ENCODE results near the gene ATG16L1. TPM values are rescaled to one million over a fixed set of nuclear protein-coding genes. Genes with fewer than 3 reads are reported as not detected.

ATG16L1 gene
- total and polyA plus RNA-seq, 9 of the 15 experiments (the other 6 are each of a cell fraction or from before 2014, with no cell fraction given): 6.4 to 21.3 (median 17.2) TPM

DNA sequence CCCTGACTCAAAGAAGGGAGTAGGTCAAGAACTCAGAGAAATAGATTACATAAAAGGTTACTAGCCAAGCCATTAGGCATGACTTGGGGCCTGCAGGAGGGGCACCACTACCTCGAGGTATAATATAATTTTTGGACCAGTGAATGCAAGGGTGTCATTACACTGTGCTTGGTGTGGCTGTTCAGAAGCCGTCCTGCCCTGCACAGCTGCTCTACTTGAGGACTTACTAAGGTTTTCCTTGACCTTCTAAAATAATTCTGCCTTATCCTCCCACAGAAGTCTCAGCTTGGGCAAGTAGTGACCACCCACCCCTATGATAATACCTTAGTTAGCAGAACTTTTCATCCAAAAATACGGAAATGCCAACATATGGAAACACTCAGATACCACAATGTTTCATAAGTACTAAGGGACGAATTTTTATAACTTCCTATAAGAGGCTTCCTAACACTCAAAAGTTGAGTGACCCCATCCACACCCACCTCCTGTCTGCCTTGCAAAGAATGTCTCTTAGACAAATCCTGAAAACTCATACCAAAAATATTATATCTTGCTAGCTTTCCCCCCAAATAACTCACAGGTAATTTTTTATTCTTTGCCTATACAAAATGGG, 17.7 kb upstream of the ATG16L1 start:
- Histone ChIP-seq H2AFZ (ENCODE audit: low read depth, low read length) (no peak overlapping the region), H3K36me3 (ENCODE audit: control insufficient read depth, insufficient read depth, low read length) (no peaks in the 10 kb centered on the region), H3K27ac (ENCODE audit: extremely low read depth, low read depth, low read length) (no peak overlapping the region), H3K4me1 (replicated peaks in 1 of 2; ENCODE audit: control insufficient read depth in 2 of 2, insufficient read depth in 2 of 2, low read length in 2 of 2) (peaks cover 18 to 25% of the 10 kb centered on the region in 2 experiments; a peak in 4 of 5 replicates), H3K9me3 (replicated peaks; ENCODE audit: control insufficient read depth, insufficient read depth, low read depth, low read length) (no peaks in the 10 kb centered on the region), H3K9me1 (ENCODE audit: control insufficient read depth, insufficient read depth, low read length) (no peaks in the 10 kb centered on the region), H4K20me1 (replicated peaks; ENCODE audit: control insufficient read depth, insufficient read depth, low read length) (no peaks in the 10 kb centered on the region), H3K4me2 (ENCODE audit: insufficient read depth, low read length) (no peak overlapping the region), H3K9ac (ENCODE audit: insufficient read depth in 1 of 2, low read depth in 2 of 2, low read length in 2 of 2) (no peak overlapping the region), H3K79me2 (ENCODE audit: control insufficient read depth, insufficient read depth, low read length) (no peaks in the 10 kb centered on the region), H3K4me3 (no peak overlapping the region), H3K27me3 (ENCODE audit: control insufficient read depth in 2 of 2, insufficient read depth in 2 of 2, low read length in 2 of 2) (no peaks in the 10 kb centered on the region)
- no TSS peak for BruUV-seq (replicated peaks)
- in situ Hi-C loops (cut with MboI) (no loop called here), intact Hi-C loops (cut with micrococcal nuclease) (no loop called here)
- ChIA-PET POLR2A (interaction anchor here (1.2 kb wide), 1 partner anchor 11 kb away, joined by 3 read pairs; no protein-coding TSS in a partner anchor), CTCF (ENCODE audit: low intra/inter-chr PET ratio) (no interaction called here)
- no peak for FAIRE-seq
- no peak for ATAC-seq
- WGBS (ENCODE audit: insufficient coverage, low coverage, missing lambda C conversion rate): 41% methylated on average over 3 of the region's 4 CpGs
- no peak for DNase-seq (ENCODE audit: extremely low read depth in 1 of 4, low spot score in 3 of 4)
- TF ChIP-seq, protein P1, sequence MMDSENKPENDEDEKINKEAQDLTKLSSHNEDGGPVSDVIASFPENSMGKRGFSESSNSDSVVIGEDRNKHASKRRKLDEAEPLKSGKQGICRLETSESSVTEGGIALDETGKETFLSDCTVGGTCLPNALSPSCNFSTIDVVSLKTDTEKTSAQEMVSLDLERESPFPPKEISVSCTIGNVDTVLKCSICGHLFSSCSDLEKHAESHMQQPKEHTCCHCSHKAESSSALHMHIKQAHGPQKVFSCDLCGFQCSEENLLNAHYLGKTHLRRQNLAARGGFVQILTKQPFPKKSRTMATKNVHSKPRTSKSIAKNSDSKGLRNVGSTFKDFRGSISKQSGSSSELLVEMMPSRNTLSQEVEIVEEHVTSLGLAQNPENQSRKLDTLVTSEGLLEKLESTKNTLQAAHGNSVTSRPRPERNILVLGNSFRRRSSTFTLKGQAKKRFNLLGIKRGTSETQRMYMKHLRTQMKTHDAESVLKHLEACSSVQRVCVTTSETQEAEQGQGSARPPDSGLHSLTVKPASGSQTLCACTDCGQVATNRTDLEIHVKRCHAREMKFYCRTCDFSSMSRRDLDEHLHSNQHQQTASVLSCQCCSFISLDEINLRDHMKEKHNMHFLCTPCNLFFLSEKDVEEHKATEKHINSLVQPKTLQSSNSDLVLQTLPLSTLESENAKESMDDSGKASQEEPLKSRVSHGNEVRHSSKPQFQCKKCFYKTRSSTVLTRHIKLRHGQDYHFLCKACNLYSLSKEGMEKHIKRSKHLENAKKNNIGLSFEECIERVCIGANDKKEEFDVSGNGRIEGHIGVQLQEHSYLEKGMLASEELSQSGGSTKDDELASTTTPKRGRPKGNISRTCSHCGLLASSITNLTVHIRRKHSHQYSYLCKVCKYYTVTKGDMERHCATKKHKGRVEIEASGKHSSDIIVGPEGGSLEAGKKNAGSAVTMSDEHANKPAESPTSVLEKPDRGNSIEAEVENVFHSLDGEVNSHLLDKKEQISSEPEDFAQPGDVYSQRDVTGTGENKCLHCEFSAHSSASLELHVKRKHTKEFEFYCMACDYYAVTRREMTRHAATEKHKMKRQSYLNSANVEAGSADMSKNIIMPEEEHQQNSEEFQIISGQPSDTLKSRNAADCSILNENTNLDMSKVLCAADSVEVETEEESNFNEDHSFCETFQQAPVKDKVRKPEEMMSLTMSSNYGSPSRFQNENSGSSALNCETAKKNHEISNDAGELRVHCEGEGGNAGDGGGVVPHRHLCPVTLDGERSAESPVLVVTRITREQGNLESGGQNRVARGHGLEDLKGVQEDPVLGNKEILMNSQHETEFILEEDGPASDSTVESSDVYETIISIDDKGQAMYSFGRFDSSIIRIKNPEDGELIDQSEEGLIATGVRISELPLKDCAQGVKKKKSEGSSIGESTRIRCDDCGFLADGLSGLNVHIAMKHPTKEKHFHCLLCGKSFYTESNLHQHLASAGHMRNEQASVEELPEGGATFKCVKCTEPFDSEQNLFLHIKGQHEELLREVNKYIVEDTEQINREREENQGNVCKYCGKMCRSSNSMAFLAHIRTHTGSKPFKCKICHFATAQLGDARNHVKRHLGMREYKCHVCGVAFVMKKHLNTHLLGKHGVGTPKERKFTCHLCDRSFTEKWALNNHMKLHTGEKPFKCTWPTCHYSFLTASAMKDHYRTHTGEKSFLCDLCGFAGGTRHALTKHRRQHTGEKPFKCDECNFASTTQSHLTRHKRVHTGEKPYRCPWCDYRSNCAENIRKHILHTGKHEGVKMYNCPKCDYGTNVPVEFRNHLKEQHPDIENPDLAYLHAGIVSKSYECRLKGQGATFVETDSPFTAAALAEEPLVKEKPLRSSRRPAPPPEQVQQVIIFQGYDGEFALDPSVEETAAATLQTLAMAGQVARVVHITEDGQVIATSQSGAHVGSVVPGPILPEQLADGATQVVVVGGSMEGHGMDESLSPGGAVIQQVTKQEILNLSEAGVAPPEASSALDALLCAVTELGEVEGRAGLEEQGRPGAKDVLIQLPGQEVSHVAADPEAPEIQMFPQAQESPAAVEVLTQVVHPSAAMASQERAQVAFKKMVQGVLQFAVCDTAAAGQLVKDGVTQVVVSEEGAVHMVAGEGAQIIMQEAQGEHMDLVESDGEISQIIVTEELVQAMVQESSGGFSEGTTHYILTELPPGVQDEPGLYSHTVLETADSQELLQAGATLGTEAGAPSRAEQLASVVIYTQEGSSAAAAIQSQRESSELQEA (IDR thresholded peaks at IDR 0.05; ENCODE audit: low read depth): no peak
- TF ChIP-seq MIER1 (IDR thresholded peaks at IDR 0.05; ENCODE audit: low read depth) (no peak), GTF2A2 (tag; IDR thresholded peaks at IDR 0.05) (no peak)
- TF ChIP-seq, protein P2, sequence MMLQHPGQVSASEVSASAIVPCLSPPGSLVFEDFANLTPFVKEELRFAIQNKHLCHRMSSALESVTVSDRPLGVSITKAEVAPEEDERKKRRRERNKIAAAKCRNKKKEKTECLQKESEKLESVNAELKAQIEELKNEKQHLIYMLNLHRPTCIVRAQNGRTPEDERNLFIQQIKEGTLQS (IDR thresholded peaks at IDR 0.05): no peak
- TF ChIP-seq, protein P2 (CRISPR knock-in tag; conservative IDR thresholded peaks at IDR 0.05): no peak
- TF ChIP-seq, protein P3, sequence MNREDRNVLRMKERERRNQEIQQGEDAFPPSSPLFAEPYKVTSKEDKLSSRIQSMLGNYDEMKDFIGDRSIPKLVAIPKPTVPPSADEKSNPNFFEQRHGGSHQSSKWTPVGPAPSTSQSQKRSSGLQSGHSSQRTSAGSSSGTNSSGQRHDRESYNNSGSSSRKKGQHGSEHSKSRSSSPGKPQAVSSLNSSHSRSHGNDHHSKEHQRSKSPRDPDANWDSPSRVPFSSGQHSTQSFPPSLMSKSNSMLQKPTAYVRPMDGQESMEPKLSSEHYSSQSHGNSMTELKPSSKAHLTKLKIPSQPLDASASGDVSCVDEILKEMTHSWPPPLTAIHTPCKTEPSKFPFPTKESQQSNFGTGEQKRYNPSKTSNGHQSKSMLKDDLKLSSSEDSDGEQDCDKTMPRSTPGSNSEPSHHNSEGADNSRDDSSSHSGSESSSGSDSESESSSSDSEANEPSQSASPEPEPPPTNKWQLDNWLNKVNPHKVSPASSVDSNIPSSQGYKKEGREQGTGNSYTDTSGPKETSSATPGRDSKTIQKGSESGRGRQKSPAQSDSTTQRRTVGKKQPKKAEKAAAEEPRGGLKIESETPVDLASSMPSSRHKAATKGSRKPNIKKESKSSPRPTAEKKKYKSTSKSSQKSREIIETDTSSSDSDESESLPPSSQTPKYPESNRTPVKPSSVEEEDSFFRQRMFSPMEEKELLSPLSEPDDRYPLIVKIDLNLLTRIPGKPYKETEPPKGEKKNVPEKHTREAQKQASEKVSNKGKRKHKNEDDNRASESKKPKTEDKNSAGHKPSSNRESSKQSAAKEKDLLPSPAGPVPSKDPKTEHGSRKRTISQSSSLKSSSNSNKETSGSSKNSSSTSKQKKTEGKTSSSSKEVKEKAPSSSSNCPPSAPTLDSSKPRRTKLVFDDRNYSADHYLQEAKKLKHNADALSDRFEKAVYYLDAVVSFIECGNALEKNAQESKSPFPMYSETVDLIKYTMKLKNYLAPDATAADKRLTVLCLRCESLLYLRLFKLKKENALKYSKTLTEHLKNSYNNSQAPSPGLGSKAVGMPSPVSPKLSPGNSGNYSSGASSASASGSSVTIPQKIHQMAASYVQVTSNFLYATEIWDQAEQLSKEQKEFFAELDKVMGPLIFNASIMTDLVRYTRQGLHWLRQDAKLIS (CRISPR knock-in tag; IDR thresholded peaks at IDR 0.05): no peak

Data from K562 (cell line).